Hepatocyte (in vitro differentiated cells): ENCODE measurements around the gene KRTAP1-1.

Source experiments
- CTCF ChIP-seq: fragments of 200-600 bp; sonication (generic); IDR thresholded peaks from 2 replicates; pipeline ENCODE4 v1.5.1; 2016; ENCODE audit warnings: antibody characterized with exemption, mild to moderate bottlenecking; ENCODE audit not compliant: poor library complexity
- EZH2 ChIP-seq: fragments of 200-600 bp; sonication (generic); IDR thresholded peaks from 2 replicates; pipeline ENCODE4 v1.6.1; 2016; ENCODE audit warnings: antibody characterized with exemption, mild to moderate bottlenecking, borderline replicate concordance
- EZH2phosphoT487 ChIP-seq: fragments of 200-600 bp; sonication (generic); IDR thresholded peaks from one replicate; pipeline ENCODE4 v1.6.1; 2018; ENCODE audit warnings: antibody characterized with exemption, mild to moderate bottlenecking, low read depth, moderate library complexity; ENCODE audit not compliant: unreplicated experiment, severe bottlenecking

GRCh38 chr17:41013606-41014005 is 27.6 kb downstream of the KRTAP1-1 start:
- TF ChIP-seq EZH2phosphoT487 (no peak), CTCF (no peak), EZH2 (no peak)
